AG04449 (cell line): ENCODE results near the gene FGF16.
A peak's percentile ranks its signal among the peaks of the same experiment; 100 is the strongest.

Source experiments
- CTCF ChIA-PET: fragments of 350-600 bp; formaldehyde crosslinking; extraction: SDS; loops from one replicate; lab custom pipeline; 2021; ENCODE audit warnings: antibody characterized with exemption; lab: Yijun Ruan, JAX
- POLR2A ChIA-PET: fragments of 400-600, 350-600 bp; formaldehyde crosslinking; extraction: SDS; loops from one replicate; lab custom pipeline; 2020; ENCODE audit warnings: antibody characterized with exemption, inconsistent platforms; lab: Yijun Ruan, JAX
- DNase-seq: peaks from one replicate; pipeline ENCODE4 v3.0.0-alpha.2; 2010; ENCODE audit warnings: low read depth, low spot score
- H3K4me3 ChIP-seq: 2 replicates; pipeline ENCODE4 v1.5.1; 2011; ENCODE audit warnings: low read depth, mild to moderate bottlenecking, control low read depth, low read length
- TF ChIP-seq, protein P1 (sequence below): IDR thresholded peaks from one replicate; pipeline ENCODE4 v1.5.1; 2011; ENCODE audit warnings: mild to moderate bottlenecking, moderate library complexity, low read length, control low read depth, inconsistent platforms; ENCODE audit not compliant: insufficient read depth; ENCODE audit errors: missing control alignments

FGF16 gene

DNA sequence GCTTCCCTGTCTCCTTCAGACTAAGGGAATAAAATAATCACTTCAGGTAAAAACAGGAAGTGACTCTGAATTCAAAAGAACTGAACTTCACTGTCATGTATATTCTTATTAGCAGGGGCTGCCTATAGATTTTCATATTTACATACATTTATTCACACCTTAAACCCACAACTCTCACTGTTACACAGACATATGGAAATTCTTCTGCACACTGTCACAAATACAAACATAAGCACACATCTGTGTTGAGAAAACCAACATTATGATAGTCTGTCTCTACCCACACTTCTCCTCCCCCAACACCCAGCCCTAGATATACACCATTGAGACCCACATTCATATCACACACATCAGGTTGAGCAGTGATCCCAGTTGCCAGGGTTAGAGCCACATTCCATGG is 5.7 kb upstream of the FGF16 start:
- H3K4me3 ChIP-seq, result no peak overlapping the region
- TF ChIP-seq, protein P1, sequence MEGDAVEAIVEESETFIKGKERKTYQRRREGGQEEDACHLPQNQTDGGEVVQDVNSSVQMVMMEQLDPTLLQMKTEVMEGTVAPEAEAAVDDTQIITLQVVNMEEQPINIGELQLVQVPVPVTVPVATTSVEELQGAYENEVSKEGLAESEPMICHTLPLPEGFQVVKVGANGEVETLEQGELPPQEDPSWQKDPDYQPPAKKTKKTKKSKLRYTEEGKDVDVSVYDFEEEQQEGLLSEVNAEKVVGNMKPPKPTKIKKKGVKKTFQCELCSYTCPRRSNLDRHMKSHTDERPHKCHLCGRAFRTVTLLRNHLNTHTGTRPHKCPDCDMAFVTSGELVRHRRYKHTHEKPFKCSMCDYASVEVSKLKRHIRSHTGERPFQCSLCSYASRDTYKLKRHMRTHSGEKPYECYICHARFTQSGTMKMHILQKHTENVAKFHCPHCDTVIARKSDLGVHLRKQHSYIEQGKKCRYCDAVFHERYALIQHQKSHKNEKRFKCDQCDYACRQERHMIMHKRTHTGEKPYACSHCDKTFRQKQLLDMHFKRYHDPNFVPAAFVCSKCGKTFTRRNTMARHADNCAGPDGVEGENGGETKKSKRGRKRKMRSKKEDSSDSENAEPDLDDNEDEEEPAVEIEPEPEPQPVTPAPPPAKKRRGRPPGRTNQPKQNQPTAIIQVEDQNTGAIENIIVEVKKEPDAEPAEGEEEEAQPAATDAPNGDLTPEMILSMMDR, result no peak
- ChIA-PET CTCF (no interaction called here), POLR2A (no interaction called here)
- DNase-seq, result no peak

DNA sequence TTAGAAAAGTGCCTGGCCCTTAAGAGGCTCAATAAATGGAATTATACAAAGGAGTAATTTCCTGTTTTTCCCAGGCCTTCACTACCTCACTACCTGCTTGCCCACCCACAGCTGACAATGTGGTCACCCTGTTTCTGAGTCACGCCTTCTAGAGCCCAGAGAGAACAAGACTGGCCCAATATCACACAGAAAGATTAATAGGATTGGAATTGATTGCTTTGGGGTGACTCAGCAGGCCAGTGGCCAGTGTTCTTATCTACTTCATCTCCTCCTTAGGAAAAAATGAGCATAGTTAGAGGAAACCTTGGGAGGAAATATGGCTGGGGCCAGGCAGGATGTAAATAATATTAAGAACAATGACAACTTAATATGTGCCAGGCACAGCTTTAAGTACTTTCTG is 4.5 kb upstream of the FGF16 start:
- TF ChIP-seq, protein P1, result no peak
- CTCF ChIA-PET, result no interaction called here
- DNase-seq, result peak; percentile 36
- no peak overlapping the region for H3K4me3 ChIP-seq
- POLR2A ChIA-PET, result no interaction called here

DNA sequence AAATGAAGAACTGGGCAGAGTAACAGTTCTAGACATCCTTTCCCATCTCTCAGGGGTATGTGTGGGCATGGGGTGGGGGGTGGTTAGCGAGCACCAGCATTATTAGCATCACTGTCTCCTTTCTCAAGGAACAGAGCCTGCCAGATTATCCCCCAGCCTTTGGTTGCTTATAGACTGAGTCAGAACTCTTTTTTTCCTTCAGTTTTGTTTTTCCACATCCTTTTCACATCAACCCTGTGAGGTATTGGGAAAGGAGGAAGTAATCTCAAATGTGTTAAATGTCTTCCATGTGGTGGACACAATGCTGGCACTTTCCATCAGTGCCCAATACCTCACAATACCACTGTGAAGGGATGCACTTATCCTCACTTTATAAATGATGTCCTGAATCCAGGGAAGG is 3.1 kb upstream of the FGF16 start:
- TF ChIP-seq, protein P1, result no peak
- ChIA-PET POLR2A (no interaction called here), CTCF (no interaction called here)
- no peak overlapping the region for H3K4me3 ChIP-seq
- DNase-seq, result no peak

DNA sequence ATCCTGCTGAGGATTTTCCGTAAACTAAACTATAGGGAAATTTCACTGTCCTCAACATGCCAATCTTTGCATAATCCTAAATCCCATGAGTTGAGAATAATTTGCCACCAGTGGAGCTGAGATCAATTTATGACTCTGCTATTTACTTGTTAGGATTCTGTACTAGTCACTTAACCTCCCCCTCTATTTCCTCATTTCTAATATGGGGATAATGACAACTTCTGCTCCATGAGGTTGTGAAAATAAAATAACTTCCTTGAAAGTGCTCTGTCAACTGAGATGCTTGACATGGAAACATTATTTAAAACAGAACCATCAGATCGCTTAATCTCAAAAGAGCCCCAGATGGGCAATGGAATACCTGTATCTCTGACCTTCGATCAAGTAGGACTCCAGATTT is 2.6 kb upstream of the FGF16 start:
- CTCF ChIA-PET, result no interaction called here
- DNase-seq, result no peak
- TF ChIP-seq, protein P1, result no peak
- POLR2A ChIA-PET, result no interaction called here
- H3K4me3 ChIP-seq, result no peak overlapping the region

DNA sequence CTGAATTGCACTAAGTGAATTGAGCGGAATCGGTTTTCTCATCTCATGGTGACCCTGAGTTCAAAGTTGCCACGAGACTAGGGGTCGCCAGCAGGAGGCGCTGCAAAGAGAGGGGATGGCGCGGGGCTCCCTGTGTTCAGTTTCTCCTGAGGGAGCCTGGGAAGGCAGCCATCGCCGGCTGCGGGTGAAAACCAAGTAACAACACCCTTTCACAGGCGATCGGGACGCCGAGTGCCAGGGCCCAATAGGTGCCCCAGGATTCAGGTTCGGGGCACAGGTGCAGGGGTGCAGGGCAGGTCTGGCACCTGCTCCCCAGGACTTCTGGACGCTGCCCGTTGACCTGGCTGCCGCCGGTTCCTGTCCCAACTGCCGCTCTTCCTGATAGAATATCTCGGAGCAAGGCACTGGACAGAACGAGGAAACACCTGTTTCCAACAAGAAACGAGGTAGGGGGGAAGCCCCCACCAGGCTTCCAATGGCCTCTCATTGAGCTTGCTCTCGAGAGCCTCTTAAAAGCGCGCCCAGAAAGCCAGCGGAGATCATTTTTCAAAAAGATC is 1.1 kb upstream of the FGF16 start:
- TF ChIP-seq, protein P1, result peak; percentile 18
- no peak for DNase-seq
- H3K4me3 ChIP-seq, result peak overlapping the region; percentile 27; the same call in 1 of the 2 replicates
- CTCF ChIA-PET, result interaction anchor here (0.6 kb wide), 1 partner anchor 36 kb away, joined by 3 read pairs; no protein-coding TSS in a partner anchor
- POLR2A ChIA-PET, result no interaction called here

DNA sequence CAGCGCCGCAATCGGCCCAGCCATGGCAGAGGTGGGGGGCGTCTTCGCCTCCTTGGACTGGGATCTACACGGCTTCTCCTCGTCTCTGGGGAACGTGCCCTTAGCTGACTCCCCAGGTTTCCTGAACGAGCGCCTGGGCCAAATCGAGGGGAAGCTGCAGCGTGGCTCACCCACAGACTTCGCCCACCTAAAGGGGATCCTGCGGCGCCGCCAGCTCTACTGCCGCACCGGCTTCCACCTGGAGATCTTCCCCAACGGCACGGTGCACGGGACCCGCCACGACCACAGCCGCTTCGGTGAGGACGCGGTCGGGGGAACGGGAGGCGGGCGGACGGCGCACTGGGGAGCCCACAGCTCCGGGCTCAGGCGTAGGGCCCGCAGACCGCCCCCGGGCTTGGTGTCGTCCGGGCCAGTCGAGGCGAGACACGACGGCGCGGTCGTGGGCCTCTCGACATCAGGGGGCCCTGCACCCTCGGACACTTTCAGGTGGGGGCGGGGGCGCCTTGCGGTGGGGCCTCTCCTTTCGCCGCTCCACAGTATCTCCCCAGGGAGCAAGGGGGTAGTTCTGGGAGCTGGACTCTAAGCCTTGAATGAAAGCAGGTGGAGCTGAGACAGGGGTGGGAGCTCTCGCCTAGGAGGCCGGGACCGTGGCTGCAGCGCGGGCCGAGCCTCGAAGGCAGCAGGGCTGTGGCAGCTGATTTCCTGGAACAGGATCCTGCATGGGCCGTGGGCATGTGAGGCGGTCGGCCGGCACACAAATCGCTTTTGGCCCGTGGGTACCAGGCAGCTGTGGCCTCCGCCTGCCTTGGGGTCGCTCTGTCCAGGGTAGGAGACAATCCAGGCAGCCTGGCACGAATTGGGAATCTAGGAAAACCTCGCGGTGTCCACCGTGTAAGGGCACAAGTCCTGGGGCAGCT is 722 bp downstream of the FGF16 start:
- CTCF ChIA-PET, result no interaction called here
- no peak overlapping the region for H3K4me3 ChIP-seq
- TF ChIP-seq, protein P1, result no peak
- DNase-seq, result no peak
- POLR2A ChIA-PET, result no interaction called here
